Stimulated activated CD8-positive, alpha-beta memory T cell treated with anti-CD3 and anti-CD28 coated beads, Interleukin-4, amount 100 ng/mL, for 48 hours (primary cell): ENCODE results near the gene C19orf12.

Experiments
- DNase-seq: peaks from one replicate; pipeline ENCODE4 v3.0.0-alpha.2; 2020

C19orf12 gene

DNA sequence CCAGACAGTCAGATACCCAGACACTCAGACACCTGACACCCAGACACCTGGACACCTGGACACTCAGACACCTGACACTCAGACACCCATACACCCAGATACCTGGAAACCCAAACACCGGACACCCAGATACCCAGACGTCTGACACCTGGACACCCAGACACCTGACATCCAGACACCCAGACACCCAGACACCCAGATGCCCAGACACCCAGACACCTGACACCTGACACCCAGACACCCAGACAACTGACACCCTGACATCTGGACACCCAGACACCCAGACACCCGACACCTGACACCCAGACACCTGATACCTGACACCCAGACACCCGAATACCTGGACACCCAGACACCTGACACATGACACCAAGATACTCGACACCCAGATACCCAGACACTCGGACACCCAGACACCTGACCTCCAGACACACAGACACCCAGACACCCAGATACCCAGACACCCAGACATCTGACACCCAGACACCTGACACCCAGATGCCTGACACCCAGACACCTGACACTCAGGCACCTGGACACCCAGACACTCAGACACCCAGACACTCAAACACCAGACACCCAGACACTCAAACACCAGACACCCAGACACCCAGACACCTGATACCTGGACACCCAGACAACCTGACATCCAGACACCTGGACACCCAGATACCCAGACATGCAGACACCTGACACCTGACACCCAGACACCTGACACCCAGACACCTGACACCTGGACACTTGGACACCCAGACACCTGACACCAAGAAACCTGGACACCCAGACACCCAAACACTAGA, 19.1 kb downstream of the C19orf12 start:
- DNase-seq, result no peak

DNA sequence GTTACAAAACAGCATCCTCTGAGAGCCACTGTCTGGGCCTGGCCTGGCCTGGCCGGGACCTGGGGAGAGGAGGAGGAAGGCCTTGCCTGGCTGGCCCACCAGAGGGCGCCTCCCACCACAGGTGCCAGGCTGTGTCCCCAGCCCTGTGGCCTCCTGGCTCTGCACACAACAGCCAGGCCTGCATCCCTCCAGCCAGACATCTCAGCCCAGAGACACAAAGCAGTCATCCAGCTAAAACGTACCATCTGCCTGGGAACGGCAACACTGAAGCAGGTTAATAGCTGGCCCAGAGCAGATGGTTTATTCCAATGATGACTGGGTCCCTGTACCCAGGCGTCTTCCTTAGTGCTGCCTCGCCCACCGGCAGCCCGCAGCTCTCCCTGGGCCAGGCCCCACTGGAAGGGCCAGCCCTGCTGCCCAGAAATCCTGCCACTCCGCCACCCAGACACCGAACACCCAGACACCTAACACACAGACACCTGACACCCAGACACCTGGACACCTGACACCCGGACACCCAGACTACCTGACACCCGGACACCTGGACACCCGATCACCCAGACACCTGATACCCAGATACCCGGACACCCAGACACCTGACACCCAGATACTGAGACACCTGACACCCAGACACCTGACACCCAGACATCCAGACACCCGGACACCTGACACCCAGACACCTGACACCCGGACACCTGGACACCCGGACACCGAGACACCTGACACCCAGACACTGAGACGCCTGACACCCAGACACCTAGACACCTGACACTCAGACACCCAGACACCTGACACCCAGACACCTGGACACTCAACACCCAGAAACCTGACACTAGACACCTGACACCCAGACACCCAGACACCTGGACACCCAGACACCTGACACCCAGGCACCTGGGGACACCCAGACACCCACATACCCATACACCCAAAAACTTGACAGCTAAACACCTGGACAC, 20.1 kb downstream of the C19orf12 start:
- peak; percentile 90 for DNase-seq

DNA sequence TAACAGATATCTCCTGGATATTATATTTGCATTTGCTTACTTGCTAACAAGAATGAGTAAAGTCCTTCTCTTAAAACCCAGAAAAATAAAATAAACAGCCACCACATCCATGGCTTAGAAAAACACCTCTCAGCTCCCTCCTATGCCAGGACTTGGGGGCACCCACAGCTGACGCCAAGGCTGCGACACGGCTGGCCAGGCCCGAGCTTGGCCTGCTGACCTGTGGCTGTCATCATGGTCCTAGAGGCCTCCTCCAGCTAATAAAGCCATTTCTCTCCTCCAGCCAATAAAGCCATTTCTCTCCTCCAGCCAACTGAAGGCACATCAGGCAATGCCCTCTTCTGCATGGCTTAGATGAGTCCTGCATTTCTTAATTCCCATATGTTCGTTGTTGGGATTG, 20.9 kb downstream of the C19orf12 start:
- no peak for DNase-seq

DNA sequence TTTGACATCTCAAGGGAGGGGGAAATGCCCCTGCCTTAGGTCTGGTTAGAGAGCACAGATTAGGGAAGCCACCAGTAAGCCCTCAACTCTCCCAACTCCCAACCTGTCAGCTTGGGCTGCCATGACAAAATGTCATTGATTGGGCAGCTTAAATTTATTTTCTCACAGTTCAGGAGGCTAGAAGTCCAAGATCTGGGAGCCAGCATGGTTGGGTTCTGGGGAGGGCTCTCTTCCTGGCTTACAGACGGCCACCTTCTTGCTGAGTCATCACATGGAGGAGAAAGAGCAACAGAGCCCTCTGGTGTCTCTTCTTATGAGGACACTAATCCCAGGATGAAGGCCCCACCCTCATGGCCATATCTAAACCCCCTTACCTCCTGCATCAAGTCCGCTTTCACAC, 24.2 kb downstream of the C19orf12 start:
- DNase-seq, result peak; percentile 70

DNA sequence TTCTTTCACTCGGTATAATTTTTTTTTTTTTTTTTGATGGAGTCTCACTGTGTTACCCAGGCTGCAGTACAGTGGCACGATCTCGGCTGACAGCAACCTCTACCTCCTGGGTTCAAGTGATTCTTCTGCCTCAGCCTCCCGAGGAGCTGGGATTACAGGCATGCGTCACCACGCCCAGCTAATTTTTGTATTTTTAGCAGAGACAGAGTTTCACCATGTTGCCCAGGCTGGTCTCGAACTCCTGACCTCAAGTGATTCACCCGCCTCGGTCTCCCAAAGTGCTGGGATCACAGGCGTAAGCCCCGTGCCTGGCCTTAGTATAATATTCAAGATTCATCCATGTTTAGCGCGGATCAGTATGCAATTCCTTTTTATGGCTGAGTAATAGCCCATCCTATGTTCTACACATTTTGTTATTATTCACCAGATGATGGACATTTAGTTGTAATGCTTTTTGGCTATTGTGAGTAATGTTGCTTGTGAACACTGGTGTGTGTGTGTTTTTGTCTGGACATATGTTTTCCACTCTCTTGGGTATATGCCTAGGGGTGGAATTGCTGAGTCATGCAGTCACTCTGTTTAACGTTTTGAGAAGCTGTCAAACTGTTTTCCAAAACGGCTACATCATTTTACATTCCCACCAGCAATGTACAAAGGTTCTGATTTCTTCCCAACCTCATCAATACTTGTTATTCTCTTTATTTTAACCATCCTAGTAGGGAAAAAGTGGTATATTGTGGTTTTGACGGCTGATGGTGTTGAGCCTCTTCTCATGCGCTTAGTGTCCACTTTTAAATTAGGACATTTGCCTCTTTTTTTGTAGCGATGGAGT, 26.9 kb downstream of the C19orf12 start:
- DNase-seq, result no peak

DNA sequence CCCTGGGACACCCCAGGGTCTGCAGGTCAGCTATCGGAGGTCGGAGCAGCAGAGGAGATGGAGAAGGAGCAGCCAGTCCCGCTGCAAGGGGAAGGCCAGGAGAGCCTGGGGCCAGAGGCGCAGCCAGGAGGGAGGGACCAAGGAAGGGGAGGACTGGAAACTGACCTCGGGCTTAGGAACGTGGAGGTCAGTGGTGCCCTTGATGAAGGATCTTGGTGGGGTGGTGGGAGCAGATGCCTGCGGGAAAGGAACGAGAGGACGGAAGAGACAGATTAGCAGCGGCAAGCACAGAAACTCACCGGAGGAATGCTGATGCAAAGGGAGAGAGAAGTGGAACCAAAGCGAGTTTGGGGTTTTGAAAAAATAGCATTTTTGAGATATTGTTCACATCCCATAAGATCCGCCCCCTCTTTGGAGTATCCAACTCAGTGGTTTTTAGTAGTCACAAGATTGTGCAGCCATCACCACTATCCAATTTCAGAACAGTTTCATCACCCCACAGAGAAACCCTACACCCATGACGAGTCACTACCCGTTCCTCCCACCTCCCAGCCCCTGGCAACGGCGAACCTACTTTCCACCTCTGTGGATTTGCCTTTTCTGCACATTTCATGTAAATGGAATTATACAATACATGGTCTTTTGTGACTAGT, 27.7 kb downstream of the C19orf12 start:
- DNase-seq, result peak; percentile 76

DNA sequence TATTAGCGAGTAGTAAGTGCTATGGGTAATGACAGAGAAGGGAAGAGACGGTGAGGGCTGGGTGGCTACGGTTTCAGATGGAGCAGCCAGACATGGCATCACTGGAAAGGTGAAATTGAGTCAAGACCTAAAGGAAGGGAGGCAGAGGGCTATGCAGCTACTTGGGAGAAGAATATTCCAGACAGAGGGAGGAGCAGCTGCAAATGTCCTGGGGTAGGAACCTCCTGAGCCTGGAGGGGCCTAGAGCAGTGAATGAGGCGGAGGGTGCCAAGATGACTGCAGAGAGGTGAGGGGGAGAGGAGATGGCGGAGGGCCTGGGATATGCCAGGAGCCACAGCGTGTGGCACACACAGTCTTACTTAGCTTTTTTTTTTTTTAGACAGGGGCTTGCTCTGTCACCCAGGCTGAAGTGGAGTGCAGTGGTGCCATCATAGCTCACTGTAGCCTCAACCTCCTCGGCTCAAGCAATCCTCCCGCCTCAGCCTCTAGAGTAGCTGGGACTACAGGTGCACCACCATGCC, 28.7 kb downstream of the C19orf12 start:
- DNase-seq, result no peak

DNA sequence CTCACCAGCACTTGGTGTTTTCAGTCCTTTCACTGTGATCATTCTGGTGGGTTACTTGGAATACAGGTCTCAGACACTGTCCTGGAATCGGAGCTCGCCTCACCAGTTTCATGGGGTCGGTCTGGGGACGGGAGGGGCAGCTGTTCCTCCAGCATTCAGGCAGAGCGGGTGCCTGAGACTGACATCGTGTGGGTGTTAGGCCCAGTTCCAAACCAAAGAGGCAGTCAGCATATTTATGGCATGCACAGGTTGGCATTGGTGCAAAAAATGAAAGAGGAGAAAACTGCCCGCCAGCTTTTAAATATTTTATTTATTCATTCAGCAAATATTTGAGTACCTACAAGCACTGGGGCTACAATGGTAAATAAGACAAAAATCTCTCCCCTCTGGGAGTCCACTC, 29.7 kb downstream of the C19orf12 start:
- no peak for DNase-seq

DNA sequence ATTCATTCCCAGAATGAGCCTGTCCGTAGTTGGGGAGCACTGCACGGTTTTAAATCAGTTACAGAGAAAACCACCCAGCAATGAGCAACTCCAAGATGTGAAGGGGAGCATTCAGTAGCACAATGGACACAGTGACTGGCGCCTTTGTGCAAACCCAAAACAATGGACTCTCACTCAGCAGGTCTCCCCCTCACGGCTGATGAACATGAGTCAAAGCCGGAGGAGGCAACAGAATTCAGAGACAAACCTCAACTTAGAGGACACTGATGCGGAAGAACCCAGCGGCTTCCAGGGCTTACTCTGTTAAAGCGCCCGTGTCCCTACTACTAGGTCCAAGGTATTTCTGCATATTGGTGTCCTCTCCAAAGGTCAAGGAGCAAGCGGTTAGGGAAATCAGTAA, 32.1 kb downstream of the C19orf12 start:
- no peak for DNase-seq

DNA sequence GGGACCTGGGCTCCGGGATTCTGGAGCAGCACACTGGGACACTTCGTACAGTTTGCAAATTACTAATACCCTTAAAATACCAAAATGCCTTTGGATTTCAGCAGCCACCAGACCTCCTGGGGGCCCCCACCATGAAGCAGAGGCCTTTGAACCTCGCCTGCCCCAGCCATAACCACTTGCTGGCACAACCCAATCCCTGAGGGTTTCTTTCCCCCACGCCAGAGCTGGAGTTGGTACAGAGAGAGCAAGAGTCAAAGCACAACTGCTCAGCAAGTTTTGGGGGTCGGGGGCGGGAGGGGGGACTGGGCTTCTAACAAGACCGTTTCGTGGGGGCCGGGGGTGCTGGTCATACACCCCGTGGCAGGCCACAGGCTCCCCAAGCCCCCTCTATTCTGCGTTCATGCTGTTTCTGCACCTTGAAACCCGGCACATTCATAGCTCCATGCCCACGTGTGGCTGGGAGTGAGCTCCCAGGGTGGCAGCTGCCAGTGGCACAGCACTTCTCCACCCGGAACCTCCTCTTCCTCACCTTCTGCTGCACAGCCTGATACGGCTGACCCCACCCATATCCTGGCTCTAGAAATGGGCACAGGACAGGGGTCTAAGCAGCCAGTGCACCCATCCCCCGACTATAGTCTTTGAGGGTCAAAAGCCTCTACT, 32.7 kb downstream of the C19orf12 start:
- no peak for DNase-seq

DNA sequence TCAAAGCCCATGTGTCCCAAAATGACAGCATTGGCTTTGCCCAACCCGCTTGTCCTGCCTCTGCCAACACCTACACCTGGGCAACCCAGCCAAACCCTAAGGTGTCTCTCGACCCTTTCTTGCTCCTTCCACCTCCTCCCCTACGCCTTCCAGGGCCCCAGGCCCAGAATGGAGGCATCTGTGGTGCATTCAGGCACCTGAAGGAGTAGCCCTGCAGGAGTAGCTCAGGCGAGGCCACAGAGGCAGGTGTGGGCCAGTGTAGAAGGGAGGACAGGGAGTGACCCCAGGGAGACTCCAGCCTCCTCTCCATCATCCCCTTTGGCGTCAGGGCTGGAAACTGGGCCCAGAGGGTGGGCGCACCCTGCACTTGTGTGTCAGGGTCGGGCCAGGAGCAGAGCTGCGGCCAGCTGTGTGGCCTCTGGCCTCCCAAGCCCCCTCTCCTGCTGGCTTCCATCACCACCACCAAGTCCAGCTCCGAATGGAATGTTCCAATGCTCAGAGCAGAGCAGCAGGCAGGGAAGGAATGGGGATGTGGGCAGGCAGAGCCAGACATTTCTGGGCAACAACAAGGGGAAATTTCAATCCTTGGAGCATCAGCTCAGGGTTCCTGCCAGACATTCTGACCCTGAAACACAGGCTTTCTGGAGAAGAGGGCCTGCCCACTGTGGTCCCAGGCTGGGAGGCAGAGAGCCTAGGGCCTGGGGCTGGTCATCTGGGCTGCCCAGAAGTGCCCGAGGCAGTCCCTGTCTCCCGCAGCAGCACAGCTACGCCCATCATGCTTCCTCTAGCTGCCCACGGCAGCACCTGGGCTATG, 33.4 kb downstream of the C19orf12 start:
- DNase-seq, result no peak

DNA sequence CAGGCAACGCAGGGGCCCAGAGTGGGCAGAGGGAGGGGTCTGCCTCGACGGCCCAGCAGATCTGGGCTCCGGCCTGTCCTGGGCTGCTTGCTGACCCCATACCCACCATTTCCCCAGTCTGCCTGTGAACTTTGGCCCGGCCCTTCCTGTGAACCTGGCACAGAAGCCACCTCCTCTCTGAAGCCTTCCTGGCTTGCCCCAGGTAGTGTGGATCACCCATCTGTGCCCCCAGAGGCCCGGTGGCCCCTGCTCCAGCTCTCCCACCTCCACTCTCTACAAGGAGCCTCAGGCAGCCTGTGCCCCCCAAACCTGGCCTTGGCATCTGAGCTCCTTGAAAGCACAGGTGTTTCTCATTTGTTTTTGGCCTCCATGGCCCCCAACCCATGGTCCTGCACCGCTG, 34.1 kb downstream of the C19orf12 start:
- no peak for DNase-seq

DNA sequence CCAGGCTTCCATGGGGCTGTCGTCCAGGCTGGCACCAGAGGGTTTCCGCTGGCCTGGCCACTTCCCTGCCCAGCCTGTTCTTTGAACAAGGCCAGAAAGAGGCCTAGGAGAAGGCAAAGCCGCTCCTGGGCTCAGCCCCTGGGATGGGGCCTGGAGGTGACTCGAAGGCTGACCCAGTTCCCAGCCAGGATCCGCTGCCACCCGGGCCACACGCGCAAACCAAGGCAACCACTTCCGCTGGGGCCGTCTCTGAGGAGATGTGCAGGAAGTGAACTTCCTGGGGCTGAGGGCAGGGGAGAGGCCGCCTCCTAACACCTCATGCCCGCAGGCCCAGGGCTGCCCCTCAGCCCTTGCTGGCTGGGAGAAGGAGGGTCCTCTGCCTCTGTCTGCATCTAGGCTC, 34.6 kb downstream of the C19orf12 start:
- peak; percentile 89 for DNase-seq

DNA sequence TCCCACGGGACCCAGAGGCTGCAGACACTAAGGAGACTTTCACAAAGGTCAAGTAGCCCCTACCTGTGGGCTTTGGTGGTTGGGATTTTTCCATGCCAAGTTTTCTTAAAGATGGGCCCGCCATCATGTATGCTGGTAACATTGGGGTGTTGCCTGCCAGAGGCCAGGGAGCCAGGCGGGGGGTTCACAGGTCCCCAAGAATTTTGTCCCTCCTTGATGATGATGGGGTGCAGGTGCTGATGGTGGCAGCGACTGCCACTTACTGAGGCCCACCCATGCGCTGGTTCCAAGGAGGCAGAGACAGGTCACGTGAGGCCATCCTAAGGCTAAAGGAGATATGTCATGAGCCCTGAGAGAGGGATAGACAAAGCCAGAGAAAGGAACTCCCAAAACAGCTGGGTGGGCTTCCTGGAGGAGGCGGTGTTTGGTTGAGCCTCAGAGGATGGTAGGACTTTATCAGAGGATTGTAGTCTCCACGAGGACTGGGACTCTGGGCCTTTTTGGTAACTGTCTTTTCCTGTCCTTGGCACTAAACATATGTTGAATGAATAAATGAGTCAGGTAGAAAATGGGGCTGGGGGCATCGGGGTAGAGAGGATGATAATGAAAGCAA, 35.4 kb downstream of the C19orf12 start:
- DNase-seq, result no peak

DNA sequence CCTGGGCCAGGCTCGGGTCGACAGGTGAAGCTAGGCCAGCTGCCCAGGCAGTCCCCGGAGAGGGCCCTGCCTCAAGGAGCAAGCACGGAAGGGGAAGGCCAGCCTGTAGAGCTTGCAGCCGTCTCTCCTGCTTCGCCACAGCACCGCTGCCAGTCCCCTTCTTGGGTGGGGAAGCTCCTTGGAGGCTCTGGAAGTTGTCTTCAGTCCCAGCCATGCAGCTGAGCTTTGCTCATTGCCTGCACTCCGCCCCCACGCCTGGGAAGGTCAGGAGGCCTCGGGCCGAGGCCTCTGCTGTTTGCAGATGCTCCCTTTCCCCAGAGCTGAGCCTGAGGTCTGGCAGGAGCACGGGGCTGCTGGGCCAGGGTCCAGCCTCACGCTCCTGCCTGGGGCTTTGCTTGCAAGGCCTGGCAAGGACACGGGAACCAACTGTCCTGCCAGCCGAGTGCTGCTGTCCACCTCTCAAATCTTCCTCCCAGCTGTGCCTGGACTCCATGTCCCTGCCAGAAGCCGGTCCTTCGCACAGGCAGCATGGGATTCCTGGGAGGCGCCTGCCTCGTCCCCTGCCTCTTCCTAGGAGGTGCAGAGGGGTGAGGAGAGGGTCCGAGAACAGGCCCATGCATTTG, 36.5 kb downstream of the C19orf12 start:
- DNase-seq, result no peak

DNA sequence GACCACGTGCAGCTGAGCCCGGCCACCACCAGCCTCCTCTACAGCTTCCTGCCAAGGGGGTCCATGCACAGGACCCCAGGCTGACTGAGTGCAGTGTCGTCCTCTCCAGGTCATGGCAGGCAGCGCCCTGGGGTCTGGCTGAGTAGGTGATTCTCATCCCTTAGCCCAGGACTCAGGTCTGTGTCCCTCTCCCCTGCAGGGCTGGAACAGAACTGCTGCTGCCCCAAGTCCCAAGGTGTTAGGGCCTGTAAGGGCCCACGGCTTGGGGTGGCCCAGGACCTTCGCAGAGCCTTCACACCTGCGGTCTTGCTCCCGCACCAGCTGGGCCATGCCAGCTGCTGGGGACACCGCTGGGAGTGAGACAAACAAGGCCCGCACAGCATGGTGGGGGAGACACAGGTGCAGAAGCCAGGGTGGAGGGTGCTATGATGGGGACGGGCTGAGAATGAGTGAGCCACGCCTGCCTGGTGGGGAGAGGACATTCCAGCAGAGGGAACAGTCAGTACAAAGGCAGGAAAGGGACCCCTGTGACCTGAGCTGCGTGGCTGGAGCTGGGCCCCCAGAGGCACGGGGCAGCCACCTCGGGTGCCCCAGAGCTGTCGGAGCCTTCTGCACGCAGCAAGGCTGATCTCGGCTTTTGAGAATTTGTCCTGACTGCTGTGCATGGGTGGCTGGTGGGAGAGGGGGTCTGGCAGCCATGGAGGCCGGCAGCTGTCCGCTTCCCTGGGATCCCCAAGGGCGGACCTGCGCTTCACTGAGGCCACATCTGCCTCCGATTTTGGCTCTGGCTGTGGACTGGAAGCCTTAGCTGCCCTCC, 37.9 kb downstream of the C19orf12 start:
- no peak for DNase-seq

DNA sequence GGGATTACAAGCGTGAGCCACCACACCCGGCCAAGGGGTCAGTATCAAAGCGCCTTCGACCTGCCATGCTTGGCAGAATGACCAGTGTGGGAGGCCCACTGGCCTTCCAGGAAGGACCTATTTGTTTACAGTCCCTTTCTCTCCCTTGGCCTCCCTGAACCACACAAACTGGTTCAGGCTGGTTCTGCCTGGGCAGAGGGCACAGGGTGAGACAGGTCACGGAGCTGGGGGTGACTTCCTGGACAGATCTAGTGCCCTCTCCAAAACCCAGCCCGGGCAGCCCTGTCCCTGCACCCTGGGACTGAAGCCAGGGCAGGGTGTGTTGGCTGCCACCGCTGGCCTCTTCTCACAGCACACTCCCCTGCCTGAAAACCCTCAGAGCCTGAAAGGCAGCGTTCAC, 38.5 kb downstream of the C19orf12 start:
- DNase-seq, result no peak

DNA sequence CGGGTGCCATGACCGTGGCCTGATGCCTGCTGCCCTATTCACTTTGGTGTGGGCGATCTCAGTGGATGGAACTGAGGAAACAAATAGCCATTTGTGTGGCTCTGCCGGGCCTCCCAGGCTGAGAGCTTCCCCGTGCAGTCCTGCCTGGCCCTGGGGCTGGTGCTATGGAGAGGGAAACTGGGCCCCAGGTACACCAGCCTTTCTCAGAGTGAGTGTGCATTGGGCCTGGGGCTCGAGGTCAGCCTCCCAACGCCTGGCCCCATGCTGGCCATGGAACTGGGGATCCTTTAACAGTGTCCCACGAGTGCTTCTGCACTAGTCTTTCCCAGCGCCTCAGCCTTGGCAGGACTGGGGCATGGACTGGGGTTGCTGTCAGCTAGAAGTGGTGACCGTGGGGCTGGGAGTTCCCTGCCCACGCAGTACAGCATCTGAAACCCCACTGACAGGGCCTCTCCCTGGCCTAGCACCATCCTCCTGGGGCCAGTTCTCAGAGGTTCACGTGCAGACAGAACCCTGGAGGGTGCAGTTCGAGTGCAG, 39.3 kb downstream of the C19orf12 start:
- no peak for DNase-seq
